Right kidney (tissue), 1 donor: ENCODE results near the gene KCNK15.

Experiments used
- DNase-seq: peaks from one replicate; pipeline ENCODE4 v3.0.0-alpha.2; 2016

The KCNK15 gene

GRCh38 chr20:44736170-44737021 is 9.3 kb upstream of the KCNK15 start:
- DNase-seq: no peak

DNA sequence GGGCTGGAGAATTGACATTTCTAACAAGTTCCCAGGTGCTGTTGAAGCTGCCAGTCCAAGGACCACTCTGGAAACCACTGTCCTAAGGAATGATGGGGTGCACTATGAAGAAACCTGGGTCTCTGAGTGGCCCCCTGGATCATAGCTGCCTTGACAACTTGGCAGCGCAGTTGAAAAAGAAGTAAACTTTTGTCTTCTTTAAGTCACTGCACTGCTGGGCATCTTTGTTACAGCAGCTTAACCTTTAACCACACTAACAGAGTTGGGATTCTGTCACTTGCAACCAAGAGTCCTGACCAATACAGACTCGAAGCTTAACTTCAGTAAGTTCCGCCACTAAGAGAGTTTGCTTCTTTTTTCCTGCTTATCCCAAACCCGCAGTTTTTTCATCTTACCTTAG is 8.5 kb upstream of the KCNK15 start:
- DNase-seq: no peak

GRCh38 chr20:44738813-44739477 is 6.7 kb upstream of the KCNK15 start:
- no peak for DNase-seq

- no peak for DNase-seq
Observed at GRCh38 chr20:44739942-44740341, 5.7 kb upstream of the KCNK15 start.

DNA sequence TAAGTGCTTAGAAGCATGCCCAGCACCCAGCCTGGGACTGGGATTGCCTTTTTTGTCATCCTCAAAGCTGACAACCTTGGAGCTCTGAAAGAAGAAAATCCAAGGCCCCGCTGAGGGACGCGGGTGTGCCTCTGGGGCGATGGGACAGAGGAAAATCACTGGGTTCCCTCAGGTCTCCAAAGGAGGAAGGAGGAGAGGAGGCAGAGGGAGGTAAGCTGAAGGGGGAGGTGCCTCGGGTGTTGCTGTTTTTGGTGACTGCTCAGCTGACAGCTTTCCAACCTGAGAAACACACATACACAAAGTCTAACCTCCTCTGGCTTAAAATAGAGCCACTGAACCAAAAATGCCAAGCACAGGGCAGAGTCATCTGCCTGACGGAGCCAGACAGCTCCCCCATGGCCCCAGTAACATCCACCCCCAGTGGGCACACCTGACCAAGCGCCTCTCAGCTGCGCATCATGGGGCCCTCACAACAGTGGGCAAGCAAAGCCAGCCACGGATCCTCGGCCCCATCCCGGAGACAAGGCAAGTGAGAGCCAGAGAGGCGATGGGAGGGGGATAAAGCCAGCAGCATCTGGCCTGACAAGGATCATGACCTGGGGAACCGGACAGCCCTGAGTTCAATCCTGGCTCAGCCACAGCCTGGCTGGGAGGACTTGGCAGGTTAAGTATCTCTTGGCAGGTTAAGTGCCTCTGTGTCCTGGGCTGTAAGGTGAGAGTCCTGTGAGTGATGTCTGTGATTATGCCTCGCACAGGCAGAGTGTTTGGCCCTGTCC is 3.2 kb upstream of the KCNK15 start:
- no peak for DNase-seq

DNA sequence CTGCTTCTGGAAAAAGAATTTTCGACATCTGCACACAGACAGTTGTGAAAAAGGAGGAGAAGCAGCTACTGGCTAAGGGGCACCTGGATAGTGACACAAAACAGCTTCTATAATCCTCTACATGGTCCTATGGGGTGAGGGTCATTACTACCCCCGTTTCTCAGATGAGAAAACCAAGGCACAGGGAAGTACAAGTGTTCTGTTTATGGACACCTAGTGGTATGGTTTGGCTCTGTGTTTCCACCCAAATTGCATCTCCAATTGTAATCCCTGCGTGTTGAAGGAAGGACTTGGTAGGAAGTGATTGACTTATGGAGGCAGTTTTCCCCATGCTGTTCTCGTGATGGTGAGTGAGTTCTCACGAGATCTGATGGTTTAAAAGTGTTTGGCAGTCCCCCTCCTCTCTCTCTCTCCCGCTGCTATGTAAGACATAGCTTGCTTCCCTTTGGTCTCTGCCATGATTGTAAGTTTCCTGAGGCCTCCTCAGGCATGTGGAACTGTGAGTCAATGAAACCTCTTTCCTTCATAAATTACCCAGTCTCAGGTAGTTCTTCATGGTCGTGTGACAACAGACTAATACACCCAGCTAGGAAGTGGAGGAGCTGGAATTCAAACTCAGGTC is 2.5 kb upstream of the KCNK15 start:
- no peak for DNase-seq

DNA sequence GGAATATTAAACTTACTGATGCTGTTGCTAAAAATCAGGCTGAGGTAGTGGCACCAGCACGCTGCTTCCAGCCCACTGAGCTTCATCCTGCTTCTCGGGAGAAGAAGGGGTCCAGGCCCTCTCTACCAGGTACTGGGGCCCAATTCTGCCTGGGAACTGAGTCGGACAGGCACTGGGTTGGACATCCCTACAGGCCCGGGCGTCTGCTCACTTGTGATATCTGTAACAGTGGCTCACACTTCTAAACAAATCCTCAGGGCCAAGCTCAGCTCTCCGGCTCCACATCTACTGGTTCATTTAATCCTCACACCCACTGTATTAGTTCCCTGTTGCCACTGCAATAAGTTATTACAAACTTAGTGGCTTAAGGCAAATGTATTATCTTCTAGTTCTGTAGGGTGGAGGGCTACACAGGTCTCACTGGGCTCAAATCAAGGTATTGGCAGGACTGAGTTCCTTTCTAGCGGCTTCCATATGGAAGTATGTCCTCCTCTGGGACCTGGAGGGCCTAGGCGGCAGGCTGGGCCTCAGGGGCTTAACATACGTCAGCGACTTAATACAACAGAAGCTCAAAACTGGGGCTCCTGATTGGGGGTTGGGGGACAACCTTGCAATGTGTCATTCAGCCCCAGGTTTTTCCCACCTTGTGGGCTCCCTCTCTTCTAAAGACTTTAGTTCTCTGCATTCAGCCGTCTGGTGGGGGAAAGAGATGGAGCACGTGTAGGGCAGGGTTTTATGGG is 1.6 kb upstream of the KCNK15 start:
- DNase-seq: no peak

- no peak for DNase-seq
Observed at GRCh38 chr20:44745122-44745597, 505 bp upstream of the KCNK15 start.

DNA sequence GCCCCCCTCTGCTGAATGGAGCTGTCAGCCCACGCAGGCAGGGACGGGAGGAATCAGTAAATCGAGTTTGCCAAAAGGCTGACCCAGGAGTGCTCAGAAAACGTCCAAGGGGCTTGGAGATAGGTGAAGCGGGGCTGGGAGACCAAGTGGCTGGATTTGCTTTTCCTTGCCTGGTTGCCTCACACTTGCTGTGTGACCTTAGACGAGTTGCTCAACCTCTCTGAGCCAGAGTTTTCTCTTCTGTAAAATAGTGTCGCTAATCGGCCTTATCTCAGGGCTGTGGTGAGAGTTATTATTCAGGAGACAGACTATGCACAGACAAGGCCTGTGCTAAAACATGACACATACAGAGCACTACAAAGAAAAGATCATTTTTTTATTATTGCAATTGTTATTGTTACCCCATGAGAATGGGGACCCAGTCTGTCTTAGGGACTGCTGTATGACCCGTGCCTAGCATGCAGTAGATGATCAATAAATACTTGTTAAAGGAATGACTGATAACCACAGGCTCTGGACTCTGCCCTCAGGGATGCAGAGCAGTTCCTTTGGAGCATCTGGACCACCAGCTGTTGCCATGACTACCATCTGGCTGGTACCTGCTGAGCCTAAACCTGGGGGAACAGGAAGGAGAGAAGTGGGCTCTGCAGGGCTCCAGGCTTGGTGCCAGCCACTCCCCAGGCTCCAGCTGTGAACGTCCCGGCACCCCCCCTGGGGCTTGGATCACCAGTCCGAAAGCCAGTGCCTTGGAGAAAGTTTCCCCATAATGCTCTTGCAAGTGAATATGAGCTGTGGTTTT is 901 bp downstream of the KCNK15 start:
- no peak for DNase-seq

GRCh38 chr20:44747166-44748004 is 1.7 kb downstream of the KCNK15 start:
- peak; percentile 55 for DNase-seq

- DNase-seq: no peak
Observed at GRCh38 chr20:44748005-44748370, 2.3 kb downstream of the KCNK15 start.

- DNase-seq: no peak
Observed at GRCh38 chr20:44750081-44750805, 4.6 kb downstream of the KCNK15 start.

- DNase-seq: no peak
Observed at GRCh38 chr20:44752099-44752931, 6.7 kb downstream of the KCNK15 start.

- no peak for DNase-seq
Observed at GRCh38 chr20:44754554-44754953, 8.9 kb downstream of the KCNK15 start.

DNA sequence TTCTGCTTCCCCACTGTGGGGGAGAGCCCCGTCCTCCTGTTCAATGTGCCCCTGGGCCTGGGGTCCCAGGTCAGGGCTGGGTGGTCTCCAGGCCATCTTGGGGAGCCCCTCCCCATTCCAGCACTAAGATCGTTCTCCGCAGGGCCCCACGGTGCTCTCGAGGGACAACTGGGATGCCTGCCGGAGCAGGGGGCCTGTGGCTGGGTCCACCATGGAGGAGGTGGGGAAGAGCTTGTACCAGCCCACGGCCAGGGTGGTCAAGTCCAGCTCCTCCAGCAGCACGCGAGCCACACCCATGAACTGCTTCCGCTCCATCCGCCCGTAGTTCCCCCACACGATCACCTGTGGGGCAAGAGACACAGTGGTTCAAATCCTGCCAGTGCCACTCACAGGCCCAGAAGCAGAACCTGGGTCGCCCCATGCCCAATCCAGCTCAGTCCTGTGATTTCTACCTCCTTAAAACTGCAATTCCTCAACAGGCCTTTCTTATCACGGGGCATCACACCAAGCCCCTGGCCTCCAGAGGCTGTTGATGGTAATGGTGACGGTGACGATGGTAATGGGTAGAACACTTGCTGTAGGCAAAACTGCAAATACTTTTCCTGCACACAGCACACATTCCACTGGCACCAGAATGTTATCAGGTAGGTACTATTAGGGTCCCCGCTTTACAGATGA is 10.5 kb downstream of the KCNK15 start:
- no peak for DNase-seq

- DNase-seq: no peak
Observed at GRCh38 chr20:44756956-44757355, 11.3 kb downstream of the KCNK15 start.

DNA sequence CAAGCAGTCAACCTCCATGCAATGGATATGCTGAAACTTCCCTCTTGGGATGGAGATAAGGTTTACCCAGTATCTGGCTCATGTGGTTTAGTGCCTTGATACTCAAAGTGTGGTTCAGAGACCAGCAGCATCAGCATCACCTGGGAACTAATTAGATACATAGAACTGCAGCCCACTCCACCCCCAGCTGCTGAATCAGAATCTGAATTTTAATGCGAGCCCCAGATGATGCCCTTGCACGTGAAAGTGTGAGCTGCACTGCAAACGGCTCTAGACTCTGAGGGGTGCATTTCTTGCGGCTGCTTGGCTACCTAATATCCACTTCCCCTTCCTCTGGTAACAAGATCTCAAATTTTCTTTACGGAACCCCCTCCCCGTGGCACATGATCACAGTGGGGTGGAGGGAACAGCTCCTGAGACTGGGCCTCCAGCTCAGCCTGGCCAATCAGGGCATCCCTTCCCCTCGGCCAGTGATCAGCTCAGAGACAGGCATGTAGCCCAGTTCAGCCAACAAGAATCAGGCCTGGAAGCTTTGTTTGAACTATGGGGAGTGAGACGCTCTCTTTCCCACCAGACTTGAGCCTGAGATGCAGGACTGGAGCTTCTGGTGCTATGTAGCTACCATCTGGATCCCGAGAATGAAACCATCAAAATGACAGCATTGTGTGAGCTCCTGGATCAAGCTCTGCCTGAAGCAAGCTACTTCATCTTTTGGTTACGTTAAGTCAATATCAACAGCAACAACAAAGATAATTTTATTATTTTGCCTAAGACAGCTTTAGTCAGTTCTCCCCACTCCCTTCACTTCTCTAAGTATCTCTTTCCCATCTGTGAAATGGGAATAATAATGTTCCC is 12.8 kb downstream of the KCNK15 start:
- DNase-seq: no peak
